HS-27A (cell line): ENCODE results near the gene UBE3A.

ENCODE experiments used
- DNase-seq: peaks from one replicate; pipeline ENCODE4 v3.0.0-alpha.2; 2012; ENCODE audit warnings: low read depth, missing footprints

UBE3A gene

GRCh38 chr15:25331860-25332259 lies 107.0 kb downstream of the UBE3A start:
- DNase-seq: no peak

GRCh38 chr15:25331404-25331803 lies 107.4 kb downstream of the UBE3A start:
- no peak for DNase-seq

GRCh38 chr15:25329696-25330095 lies 109.1 kb downstream of the UBE3A start:
- no peak for DNase-seq

GRCh38 chr15:25327686-25328085 lies 111.1 kb downstream of the UBE3A start:
- no peak for DNase-seq

- no peak for DNase-seq
These were observed 113.6 kb downstream of the UBE3A start for GRCh38 chr15:25325187-25325586.

- DNase-seq: no peak
These were observed 115.4 kb downstream of the UBE3A start for GRCh38 chr15:25323420-25323819.

- no peak for DNase-seq
These were observed 151.0 kb downstream of the UBE3A start for GRCh38 chr15:25287823-25288222.
